ENCODE data around the gene ZNF90. TPM values are rescaled to one million over a fixed set of nuclear protein-coding genes. Genes with fewer than 3 reads are reported as not detected.
A peak's percentile ranks its signal among the peaks of the same experiment; 100 is the strongest.

ZNF90 gene
- total and polyA plus RNA-seq, 2 of the 8 experiments (the other 6 are each of a cell fraction or from before 2014, with no cell fraction given) = 41.2 to 114 TPM

DNA sequence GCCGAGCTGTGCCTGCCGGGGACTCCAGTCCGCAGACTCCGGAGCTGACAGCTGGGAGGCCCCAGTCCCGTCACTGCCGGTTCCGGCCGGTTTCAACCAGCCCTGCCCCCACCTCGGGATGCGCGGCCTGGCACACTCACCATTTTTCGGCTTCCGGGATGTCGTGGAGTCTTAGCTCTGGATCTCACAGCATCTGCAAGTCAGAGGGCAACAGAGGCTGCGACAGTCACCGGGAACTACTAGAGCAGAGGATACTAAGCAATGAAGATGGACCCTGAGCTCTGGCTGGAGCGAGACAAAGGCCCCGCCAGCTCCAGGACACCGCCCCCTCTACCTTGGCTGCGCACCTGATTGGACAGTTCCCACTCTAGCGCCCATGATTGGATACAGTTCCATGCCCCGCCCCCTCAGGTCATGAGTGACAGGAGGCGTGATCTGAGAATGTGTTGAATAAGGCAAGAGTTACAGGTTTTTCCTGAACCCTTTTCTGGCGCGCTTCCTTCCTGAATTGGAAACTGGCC is 38.5 kb upstream of the ZNF90 start, which contains the start of gene ZNF682 (continued):
- TF ChIP-seq MAFK (IDR thresholded peaks at IDR 0.05; ENCODE audit: low read depth, low read length) (no peak), JUN (IDR thresholded peaks at IDR 0.05; ENCODE audit: low read depth, low read length) (peak; percentile 81; the same call in 1 of the 2 replicates), CREB1 (IDR thresholded peaks at IDR 0.05) (peak; percentile 51; the same call in 1 of the 2 replicates), RFX5 (IDR thresholded peaks at IDR 0.05; ENCODE audit: borderline replicate concordance, low read depth, low read length) (no peak), SP4 (IDR thresholded peaks at IDR 0.05; ENCODE audit: low read length) (peak; percentile 90; the same call in 1 of the 2 replicates), CBX8 (IDR thresholded peaks at IDR 0.05; ENCODE audit: borderline replicate concordance, low read depth, low read length) (no peak), NANOG (IDR thresholded peaks at IDR 0.05; ENCODE audit: insufficient read depth, low read depth, low read length, poor library complexity, severe bottlenecking) (no peak), CTBP2 (IDR thresholded peaks at IDR 0.05; ENCODE audit: borderline replicate concordance, insufficient read depth, insufficient read length, low read length) (no peak), GTF2F1 (IDR thresholded peaks at IDR 0.05; ENCODE audit: borderline replicate concordance, low read depth, low read length) (no peak), BACH1 (IDR thresholded peaks at IDR 0.05; ENCODE audit: low read length) (no peak), RNF2 (IDR thresholded peaks at IDR 0.05; ENCODE audit: borderline replicate concordance, low read depth, low read length, missing control alignments, poor library complexity, severe bottlenecking) (no peak), SAP30 (IDR thresholded peaks at IDR 0.05; ENCODE audit: insufficient read depth, insufficient replicate concordance, low read length) (no peak), YY1 (IDR thresholded peaks at IDR 0.05; ENCODE audit: low read depth, low read length) (peak; percentile 68; the same call in 1 of the 2 replicates), SP2 (IDR thresholded peaks at IDR 0.05; ENCODE audit: low read length) (peak; percentile 45; the same call in 1 of the 2 replicates), BRCA1 (IDR thresholded peaks at IDR 0.05; ENCODE audit: low read depth, low read length) (no peak), KDM4A (IDR thresholded peaks at IDR 0.05; ENCODE audit: low read depth, low read length, severe bottlenecking) (peak; percentile 72), CHD2 (IDR thresholded peaks at IDR 0.05; ENCODE audit: low read length) (peak; percentile 79), CEBPB (IDR thresholded peaks at IDR 0.05; ENCODE audit: low read depth, low read length) (no peak)
- TF ChIP-seq, protein P1, sequence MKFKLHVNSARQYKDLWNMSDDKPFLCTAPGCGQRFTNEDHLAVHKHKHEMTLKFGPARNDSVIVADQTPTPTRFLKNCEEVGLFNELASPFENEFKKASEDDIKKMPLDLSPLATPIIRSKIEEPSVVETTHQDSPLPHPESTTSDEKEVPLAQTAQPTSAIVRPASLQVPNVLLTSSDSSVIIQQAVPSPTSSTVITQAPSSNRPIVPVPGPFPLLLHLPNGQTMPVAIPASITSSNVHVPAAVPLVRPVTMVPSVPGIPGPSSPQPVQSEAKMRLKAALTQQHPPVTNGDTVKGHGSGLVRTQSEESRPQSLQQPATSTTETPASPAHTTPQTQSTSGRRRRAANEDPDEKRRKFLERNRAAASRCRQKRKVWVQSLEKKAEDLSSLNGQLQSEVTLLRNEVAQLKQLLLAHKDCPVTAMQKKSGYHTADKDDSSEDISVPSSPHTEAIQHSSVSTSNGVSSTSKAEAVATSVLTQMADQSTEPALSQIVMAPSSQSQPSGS (IDR thresholded peaks at IDR 0.05; ENCODE audit: low read length) = 0 out of 2 replicates have a peak, but pooled peaks have one; percentile 35
- TF ChIP-seq, protein P2, sequence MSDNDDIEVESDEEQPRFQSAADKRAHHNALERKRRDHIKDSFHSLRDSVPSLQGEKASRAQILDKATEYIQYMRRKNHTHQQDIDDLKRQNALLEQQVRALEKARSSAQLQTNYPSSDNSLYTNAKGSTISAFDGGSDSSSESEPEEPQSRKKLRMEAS (IDR thresholded peaks at IDR 0.05) = peak; percentile 54
